ENCODE results near the gene TBX2.

Gene TBX2

DNA sequence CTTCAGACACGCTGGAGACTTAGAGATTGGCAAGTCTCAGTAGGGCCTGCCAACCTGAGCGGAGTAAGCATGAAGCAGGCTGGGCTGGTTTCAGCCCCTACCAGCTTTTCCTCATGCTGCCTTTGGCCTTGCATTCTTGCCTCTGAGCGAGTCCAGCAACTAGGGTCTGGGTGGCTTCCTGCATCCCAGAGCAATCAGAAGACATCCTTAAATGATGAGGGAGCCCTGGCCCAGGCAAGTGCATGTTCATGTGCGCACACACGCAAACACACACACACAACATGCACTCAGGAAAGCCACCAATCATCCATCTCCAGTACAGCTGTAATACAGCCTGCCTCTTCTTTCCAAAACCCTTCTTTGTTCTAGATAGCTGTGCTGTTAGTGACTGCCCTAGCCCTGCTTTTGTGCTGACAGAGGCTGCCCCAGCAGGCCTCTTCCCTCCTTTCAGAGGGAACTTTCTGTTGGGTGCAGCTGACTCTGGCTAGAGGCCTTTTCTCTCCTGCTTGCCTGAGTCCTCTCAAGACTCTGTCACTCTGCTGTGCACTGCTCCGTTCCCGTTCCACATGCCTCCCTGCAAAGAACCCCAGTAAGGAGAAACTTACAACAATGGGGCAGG, 30.7 kb upstream of the TBX2 start:
- DNase-seq (ENCODE audit: low read depth): no peak

DNA sequence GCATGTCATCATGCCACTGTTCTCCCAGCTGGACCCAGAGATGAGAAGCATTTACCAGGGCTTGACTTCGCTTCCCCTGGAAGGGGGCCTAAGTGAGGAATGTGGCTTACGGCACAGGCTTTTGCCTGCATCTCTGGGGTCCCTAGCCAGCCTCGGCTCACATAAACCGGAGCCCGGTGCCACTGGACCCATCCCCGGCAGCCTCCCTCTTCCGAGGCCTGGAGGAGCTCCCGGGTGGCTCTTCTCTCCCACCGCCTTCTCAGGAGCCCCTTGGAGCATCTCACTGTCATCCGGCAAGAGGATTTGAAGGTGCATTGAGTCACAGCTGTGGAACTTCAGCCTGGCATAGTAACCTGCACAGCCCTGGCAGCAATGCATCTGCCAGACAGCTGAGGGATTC, 29.9 kb upstream of the TBX2 start:
- no peak for DNase-seq (ENCODE audit: low read depth)

DNA sequence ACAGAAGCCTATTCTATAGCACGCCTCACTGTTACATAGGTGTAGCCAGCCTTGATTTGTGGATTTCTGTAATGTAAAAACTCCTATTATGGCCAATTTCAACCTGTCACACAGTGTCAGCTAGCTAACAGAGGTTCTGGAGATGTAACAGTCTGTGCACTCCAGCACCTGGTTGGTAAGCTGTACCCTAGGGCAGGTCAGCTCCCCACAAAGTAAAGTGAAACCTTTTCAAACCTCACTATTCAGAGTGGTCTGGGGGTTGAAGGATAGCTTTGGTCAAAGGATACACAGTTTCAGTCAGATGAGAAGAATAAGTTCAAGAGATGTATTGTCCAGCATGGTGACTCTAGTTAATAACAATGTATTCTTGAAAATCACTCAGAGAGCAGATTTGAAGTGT, 28.5 kb upstream of the TBX2 start:
- DNase-seq (ENCODE audit: low read depth): no peak

DNA sequence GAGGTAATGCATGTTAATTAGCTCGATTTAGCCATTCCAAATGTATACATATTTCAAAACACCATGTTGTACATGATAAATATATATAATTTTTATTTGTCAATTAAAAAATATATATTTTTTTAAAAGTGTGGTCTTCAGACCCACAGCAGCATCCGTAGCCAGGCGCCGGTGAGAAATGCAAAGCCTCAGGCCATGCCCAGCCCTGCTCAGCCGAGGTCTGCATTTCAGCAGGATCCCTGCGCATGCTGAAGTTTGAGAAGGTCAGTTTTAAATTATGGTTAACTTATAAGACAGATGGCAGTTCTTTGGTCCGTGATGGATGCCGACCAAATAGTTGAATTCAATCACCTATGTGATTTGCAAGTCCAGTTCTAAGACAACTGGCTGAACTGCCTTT, 28.0 kb upstream of the TBX2 start:
- DNase-seq (ENCODE audit: low read depth): no peak

DNA sequence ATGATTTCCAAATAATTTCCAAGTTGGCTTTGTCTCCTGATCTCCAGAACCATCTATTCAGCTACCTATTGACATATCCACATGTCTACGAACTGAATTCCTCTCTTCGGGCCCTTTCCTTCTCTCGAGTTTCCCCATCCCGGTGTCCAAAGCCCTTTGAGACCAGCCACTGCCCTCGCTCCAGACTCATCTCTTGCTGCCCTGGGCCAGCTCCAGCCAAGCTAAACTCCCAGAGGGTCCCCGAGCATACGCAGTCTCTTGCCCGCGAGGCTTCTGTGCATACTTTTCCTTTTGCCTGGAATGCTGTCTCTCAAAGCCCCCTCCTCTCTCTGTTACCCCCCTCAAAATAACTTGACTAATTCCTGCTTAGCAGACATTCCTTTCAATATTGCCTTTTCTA, 27.2 kb upstream of the TBX2 start:
- DNase-seq (ENCODE audit: low read depth): no peak

DNA sequence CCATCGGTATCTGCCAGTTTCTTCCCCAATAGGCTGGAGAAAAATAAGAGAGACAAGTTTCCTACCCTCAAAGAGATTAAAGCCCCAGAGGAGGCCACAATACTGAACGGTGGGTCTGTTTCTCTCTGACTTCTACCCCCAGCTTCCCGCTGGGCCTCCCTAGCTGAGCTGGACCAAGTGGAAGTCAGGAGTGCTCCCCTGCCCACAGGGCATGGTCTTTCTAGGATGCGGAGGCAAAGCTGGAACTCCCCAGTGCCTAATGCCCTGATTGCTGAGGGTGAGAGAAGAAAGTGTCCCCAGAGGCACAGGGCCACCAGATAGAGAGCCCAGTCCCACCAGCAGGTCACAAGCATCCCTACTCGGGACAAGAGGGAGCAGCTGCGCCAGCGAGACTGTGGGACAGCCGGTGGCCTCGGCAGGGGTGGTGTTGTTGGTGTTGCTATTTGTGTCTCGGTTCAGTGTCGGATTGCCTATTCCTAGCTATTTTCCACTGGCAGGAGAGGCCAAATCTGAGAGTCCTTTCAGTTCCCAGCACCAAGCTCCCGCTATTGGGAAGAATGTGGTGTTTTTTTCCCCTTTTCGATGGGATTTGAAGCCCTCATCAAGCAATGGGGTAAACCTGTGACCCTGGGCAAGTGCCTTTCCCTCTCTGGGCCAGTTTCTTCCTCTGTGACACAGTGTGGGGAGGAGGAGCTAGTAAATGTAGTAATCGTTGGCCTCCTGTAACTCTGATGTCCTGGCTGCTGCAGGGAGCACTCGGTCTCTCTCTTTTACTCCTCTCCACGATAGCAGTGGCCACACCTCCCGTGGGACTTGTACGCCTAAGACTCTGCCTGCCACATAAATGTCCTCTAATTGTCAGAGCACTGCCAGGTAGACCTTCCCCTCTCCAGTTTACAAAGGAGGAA, 22.5 kb upstream of the TBX2 start:
- no peak for DNase-seq (ENCODE audit: low read depth)

DNA sequence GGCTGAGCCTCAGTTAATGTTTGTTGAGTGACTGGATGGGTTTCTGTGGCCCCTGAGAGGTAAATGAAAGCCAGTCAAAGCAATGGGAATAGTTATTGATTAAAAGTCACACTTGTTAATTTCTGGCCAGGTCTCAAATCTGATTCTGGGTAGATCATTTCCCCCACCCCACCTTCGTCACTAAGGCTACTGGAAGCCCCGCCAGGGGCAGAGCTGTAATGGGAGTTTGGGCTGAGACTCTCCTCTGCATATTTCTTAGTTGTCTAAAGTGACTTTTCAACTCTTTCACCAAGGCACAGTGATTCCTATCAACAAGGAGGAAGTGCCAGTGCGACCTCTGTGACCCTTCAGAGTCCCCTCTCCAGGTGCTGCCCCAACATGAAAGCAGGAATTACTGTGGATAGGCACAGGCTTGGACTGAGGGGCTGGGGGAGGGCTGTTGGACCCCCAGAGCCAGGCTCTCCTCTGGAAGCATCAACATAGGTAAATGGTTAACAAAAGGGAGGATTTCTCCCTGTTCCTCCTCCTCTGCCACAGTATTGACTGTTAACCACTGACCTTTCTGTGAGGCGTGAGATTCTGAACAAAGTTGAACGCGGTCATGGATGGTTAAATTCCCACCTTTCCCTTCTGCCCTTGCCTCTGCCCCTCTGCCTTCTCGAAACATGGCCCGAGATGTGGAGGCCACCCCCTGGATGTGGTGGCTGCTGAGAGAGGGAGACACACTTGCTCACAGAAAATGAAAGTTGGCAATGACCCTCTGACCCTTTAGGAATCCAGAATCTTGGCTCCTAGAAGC, 20.8 kb upstream of the TBX2 start:
- DNase-seq (ENCODE audit: low read depth): no peak

DNA sequence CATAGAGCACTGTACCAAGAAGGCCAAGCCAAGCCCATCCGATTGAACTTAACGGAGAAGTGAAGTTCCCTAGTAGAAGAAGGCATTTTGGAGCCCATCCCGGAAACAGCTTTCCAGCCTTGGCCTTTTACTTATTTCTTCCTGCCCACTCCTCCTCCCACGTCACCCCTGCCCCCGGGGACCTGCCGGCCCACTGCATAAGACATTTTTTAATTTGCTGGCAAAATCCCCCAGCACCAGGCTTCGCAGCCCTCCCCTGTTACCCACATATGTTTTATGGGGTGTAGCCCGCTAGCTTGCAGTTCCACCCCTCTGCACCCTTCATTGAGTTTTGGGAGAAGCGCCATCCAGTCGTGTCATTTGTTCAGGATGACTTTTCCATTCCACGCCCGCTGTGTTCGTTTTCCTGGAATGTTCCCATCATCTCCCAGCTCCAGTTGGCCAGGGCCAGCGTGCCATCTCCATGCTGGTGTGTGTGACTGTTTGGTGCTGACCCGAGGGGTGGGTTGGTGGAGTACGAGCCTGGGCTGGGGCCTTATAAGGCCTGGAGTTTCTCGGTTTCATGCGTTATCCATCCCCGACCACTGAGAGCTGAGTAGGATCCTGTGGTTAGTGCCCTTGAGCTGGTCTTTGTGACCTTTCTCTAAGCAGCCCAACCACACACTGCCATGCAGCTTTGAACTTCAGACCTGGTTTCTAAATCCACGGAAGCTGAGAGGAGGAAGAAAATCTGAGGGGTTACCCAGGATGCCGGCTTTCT, 20.0 kb upstream of the TBX2 start:
- no peak for DNase-seq (ENCODE audit: low read depth)

DNA sequence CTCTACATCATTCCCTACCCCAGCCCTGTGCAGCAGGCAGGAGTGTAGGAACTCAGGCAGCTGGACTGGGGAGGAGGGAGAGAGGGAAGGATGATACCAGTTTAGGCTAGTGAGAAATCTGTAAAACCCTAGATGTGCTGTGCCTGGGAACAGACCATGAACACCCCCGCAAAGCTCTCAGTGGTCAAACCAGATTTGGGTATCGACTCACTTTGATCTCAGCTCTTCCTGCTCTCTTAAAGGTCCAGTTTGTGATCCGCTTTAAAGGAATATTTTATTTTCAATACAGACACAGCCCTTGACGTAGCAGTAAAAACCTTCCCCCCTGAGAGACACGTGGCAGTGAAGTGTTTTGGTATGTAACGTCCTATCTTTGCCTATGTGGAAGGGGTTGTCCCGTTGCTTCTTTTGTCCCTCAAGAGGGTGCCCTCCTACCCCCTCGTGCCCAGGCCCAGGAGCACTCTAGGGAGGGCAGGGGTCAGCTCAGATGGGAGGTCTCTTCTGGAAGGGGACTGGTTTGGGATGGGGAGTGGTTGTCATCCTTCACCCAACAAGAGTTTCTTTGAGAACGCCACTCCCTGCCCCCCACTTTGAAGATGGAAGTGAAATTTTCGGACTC, 19.3 kb upstream of the TBX2 start:
- no peak for DNase-seq (ENCODE audit: low read depth)

DNA sequence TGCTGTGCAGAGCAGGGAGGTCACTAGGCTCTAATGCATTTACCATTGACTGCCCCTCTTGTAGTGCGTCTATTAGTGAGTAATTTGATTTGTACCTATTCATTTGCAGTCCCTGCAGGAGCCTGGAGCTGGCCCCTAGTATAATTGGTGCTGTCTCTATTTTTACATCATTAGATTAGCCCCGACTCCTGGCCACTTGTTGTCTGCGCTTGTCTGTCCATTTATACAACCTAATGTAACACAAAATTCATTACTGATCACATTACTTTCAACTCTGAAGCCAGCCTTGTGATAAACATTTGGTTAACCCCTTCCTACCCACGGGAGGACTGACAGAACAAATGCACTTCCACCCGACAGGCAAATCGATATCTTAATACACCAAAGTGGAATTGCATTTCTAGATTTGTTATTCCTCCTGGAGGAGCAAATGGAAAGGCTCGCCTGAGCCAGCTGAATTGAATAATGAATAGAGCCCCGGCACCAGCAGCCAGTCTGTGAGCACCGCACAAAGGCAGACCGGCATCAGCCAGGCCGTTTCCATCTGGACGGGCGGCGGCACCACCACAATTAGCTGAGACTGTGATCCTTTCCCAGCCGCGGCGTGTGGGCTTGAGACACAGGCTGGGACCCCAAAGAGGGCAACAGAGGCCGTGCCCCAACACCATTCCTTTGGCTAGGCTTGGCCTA, 18.7 kb upstream of the TBX2 start:
- DNase-seq (ENCODE audit: low read depth): no peak

DNA sequence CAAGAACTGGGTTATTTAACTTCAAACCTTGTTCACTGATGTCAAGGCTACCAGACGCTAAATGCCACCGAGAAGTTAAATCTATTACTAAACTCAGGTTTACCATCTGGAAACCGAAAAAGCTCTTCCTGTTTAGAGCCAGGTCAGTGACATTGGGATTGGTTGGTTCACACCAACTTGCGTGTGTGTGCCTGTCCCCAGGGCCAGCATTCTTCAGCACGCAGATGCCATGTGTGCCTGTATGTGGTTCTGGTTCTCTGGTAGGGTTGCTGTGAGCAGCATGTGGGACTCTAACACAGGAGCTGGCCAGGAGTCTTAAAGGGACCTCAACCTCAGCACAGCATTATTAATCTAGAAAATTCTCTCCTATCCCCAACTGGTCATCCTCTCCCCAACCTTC, 18.1 kb upstream of the TBX2 start:
- no peak for DNase-seq (ENCODE audit: low read depth)

DNA sequence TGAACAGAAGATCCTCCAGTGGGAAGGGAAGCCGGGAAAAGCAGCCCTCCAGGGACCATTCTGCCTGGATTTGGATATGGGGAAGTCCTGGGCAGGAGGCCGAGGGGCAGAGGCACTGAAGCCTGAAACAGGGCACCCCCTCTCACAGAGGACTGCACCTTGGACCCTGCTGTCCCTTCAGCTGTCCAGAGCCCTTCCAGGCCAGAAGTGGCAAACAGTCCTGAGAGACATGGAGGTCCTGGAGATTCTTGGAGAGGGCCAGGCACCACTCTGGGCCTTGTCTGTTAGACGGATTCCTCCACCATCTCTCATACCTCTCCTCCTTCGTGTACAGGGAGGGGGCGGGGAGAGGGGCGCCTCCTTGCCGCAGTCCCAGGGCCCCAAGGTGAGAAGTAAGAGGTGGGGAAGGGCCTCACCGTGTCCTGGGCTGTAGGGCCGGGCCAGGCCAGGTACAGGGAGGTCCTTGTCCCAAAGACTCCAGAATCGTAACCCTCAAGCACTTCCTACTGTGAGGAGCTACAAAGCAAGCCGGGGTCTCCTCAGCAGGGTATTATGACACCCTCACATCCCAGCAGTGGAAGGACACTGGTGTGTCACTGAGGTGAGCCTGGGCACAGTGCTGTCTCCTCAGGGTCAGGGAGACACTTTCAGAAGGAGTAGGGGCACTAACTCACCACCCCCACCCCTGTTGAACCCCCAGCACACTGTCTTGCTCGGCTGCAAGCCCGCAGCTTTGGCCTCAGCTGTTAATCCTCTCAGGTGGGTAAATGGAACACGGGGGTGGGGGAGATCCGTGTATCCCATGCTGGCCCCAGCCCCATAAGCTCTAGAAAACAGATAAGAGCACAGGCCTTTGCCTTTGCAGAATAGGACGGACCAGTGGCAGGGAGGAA, 16.6 kb upstream of the TBX2 start:
- no peak for DNase-seq (ENCODE audit: low read depth)

DNA sequence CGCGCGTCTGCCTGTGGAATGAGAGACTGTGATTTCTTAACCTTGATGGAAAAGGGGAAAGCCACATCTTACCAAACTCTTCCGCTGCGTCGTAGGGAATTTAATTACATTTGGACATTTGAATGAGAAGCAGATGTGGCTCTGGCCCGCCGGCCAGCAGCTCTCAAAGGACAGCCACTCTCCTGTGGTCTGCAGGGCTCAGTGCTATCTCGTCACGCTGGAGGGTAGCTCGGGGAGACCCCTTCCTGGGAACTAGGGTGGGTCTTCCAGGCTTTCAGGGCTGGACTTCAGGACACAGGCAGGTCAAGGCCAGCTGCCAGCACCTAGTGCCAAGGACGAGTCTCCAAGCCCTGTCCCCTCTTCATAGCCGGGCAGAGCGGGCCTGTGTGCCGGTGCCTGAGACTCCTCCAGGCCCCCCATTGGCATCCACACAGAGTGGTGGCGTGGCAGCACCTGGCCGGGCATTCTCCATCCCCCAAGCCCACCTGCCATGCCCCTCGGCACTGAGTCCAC, 15.9 kb upstream of the TBX2 start:
- DNase-seq (ENCODE audit: low read depth): no peak

DNA sequence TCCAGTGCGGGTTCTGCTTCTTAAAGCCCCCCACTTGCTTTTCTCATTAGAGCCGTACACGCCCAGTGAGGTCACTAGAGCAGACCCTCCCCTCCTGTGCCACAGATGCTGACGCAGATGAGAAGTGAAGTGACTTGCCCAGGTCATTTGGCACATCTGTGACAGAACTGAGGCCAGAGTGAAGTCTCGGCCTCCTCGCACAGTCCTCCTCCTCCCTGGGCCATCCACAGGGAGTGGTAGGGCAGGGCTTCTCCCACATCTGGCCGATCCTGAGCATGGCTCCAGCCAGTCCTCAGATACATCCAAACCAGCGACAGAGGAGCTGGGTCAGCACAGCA, 15.3 kb upstream of the TBX2 start:
- no peak for DNase-seq (ENCODE audit: low read depth)

DNA sequence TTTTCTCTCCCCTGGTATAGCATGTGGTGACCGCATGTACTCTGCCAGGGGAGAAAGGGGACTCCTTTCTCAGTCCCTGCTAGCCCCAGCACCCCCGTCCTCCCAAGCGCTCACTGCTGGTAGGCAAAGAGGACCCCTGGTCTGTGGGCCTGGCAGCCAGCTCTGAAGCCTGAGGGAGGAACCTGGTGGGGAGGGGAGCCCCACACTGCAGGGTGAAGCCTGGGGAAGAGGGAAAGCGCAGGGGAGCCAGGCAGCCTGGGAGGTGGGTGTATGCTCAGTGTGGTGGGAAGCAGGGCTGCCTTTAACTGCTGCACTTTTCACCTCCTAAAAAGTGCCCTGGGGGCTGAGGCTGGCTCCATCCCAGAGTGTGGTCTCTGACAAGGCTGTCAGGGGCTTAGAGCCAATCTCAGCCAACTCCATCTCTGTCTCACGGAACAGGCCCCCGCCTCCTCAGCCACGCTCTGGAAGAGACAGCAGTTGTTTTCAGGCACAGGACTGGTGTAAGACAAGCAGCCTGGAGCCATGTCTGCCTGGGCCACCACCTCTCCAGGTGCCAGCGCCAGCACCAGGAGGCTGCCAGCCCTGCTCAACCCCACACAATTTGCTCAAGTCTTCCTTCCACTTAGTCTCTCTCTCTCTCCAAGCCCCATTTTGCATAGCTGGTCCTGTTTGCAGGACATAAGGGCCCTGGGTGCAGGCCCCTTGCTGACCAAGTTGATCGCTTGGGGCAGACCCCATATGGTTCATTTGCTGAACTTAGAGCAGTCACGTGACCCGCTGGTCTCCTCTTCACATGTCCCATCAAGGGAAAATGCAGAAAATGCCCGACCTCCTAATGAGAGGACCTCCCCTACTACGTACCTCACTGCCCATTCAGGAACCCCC, 14.7 kb upstream of the TBX2 start:
- no peak for DNase-seq (ENCODE audit: low read depth)

DNA sequence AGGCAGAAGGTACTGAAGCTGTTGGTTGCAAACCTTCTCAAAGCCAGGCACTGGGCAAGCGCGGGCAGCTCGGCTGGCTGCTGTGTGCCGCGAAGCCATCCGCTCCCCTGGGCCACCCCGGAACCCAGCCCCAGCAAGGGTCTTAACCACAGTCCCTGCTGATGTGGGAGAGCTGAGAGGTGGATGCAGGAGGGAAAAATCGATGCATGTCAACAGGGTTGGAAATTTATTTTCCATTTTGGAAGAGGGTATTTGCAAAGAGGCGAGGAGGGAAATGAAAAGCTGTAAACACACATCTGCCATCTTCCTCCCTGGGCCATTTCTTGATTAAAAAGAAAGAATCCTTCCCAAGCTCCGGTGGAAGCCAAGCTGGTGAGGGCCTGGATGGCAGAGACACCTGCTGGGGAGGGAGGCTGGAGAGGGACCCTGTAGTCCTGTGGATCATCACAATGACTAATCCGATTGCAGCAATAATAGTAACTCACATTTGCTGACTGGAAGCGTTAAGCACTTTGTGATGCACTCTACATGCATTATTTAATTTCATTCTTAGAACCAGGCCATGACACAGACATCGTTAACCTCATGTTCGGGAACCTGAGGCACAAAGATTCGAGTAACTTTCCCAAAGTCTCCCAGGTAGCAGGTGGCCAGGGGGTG, 13.9 kb upstream of the TBX2 start:
- no peak for DNase-seq (ENCODE audit: low read depth)

DNA sequence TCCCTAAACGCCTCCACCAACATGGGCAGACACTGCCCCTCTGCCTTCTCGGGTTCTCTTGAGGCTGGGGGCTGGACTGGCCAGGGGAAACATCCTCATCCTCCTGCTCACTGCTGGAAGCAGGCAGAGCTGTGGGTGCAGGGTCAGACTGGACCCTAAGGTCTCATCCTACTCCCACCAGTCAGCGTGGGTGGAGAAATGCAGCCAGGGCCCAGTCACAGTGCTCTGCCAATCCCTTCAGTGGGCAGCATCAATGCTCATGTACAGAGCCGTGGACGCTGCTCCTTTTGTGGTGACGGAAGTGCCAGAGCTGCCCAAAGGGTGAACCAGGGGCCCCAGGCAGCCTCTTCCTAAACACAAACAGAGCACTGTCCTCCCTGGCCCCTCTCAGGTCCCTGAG, 13.4 kb upstream of the TBX2 start:
- no peak for DNase-seq (ENCODE audit: low read depth)

DNA sequence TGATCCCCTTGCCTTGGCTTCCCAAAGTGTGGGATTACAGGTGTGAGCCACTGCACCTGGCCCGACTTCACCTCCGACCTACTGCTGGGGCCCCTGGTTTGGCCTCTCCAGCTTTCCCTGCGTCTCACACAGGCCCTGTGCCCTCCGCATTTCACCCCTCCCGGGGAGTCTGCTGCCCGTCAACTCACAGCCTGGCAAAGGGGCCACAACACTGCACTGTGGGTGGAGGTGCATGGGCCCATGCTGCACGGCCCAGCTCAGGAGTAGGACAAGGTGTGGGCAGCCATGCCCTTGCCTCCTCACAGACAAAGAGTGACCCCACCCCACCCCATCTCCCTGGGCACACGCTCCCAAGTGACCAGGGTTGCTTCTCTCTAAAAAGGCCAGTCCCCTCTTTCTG, 12.6 kb upstream of the TBX2 start:
- no peak for DNase-seq (ENCODE audit: low read depth)

Measured in fibroblast of the conjunctiva (primary cell).